Measurements from ENCODE around the gene PCNX2. TPM values are rescaled to one million over a fixed set of nuclear protein-coding genes. Genes with fewer than 3 reads are reported as not detected.

The PCNX2 gene
- total and polyA plus RNA-seq, 8 donors: 5.5 to 25.9 (median 8.7) TPM

- H3K4me3 ChIP-seq: no peak overlapping the region
- ATAC-seq (no peak), DNase-seq (no peak), FAIRE-seq (no peak)
- no peak overlapping the region for H3K27ac ChIP-seq
- H3K27me3 ChIP-seq: no peaks in the 10 kb centered on the region
- no peak for TF ChIP-seq CTCF (IDR thresholded peaks at IDR 0.05)
- H3K9me3 ChIP-seq: no peaks in the 10 kb centered on the region
- 71 to 79% methylated on average over 2 of the region's 2 CpGs for WGBS, 2 donors
- intact Hi-C loops (cut with DNase I): no loop called here
- no peaks in the 10 kb centered on the region for H3K36me3 ChIP-seq
- H3K4me1 ChIP-seq: peaks cover 0 to 19% (median 10%) of the 10 kb centered on the region in 3 donors
These were observed 38.7 kb downstream of the PCNX2 start for GRCh38 chr1:233256789-233257188.

DNA sequence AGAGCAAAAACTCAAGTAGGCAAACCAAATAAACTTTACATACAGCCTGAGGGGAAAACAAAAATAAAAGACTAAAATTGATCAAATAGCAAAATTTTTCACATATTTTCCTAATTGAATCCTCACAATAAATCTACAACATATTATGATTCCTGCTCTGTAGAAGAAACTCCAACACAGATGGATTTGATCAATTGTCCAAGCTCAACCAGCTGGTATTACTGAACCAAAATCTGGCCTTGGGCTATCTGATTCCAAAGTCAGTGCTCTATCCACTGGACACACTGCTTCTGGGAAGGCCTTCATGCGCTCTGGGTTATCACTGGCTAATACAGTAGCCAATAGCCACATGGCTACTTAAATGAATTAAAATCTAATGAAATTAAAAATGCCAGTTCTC lies 39.3 kb downstream of the PCNX2 start:
- intact Hi-C loops (cut with DNase I): no loop called here
- DNase-seq: no peak
- Histone ChIP-seq H3K27me3 (no peaks in the 10 kb centered on the region), H3K4me1 (peaks cover 0 to 19% (median 7%) of the 10 kb centered on the region in 3 donors), H3K27ac (no peak overlapping the region), H3K9me3 (no peaks in the 10 kb centered on the region), H3K4me3 (no peak overlapping the region), H3K36me3 (no peaks in the 10 kb centered on the region)
- no peak for ATAC-seq
- no peak for TF ChIP-seq CTCF (IDR thresholded peaks at IDR 0.05)
- no peak for FAIRE-seq
- WGBS, 2 donors: 97 to 100% methylated on average over 1 of the region's 1 CpG

- H3K4me1 ChIP-seq: peaks cover 0 to 19% (median 6%) of the 10 kb centered on the region in 3 donors
- no peak overlapping the region for H3K27ac ChIP-seq
- no peaks in the 10 kb centered on the region for H3K9me3 ChIP-seq
- H3K36me3 ChIP-seq: peaks cover 0 to 4% (median 0%) of the 10 kb centered on the region in 3 donors
- FAIRE-seq (no peak), DNase-seq (no peak), ATAC-seq (no peak)
- WGBS, 2 donors: 89 to 90% methylated on average over 5 of the region's 5 CpGs
- H3K4me3 ChIP-seq: no peak overlapping the region
- TF ChIP-seq CTCF (IDR thresholded peaks at IDR 0.05): no peak
- intact Hi-C loops (cut with DNase I): no loop called here
- H3K27me3 ChIP-seq: no peaks in the 10 kb centered on the region
These were observed 40.4 kb downstream of the PCNX2 start for GRCh38 chr1:233255145-233255544.

- ATAC-seq (peak; percentile 62 to 79 (median 74)), DNase-seq (no peak), FAIRE-seq (no peak)
- intact Hi-C loops (cut with DNase I): no loop called here
- H3K4me3 ChIP-seq: no peak overlapping the region
- peaks cover 0 to 4% (median 0%) of the 10 kb centered on the region in 3 donors for H3K36me3 ChIP-seq
- no peak for TF ChIP-seq CTCF (IDR thresholded peaks at IDR 0.05)
- H3K9me3 ChIP-seq: no peaks in the 10 kb centered on the region
- no peaks in the 10 kb centered on the region for H3K27me3 ChIP-seq
- WGBS, 2 donors: 55 to 56% methylated on average over 1 of the region's 1 CpG
- peak overlapping the region in 2 of 4 donors; percentile 30 to 59 for H3K27ac ChIP-seq
- peaks cover 0 to 19% (median 6%) of the 10 kb centered on the region in 3 donors for H3K4me1 ChIP-seq
These were observed 41.6 kb downstream of the PCNX2 start for GRCh38 chr1:233253832-233254331.

DNA sequence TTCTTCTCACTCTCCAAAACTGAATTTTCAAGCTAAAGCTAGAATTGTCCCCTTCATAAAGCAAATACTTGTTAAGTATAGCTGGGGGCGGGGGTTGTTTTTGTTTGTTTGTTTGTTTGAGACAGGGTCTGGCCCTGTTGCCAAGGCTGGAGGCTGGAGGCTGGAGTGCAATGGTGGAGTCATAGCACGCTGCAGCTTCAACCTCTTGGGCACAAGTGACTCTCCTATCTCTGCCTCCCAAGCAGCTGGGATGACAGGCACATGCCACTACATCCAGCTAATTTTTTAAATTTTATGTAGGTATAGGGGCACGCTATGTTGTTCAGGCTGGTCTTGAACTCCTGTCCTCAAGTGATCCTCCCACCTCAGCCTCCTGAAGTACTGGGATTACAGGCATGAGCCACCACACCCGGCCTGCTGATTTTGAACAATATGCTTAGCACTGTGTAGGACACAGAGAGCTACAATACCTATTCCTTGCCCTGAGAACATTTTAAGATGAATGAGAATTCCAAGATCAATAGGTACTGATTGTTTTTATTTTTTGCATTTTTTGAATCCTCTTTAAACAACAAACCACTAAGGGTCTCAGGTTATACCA lies 42.2 kb downstream of the PCNX2 start:
- FAIRE-seq: no peak
- DNase-seq: no peak
- ATAC-seq: peak in 2 of 4 donors; percentile 19 to 44
- Histone ChIP-seq H3K27me3 (no peaks in the 10 kb centered on the region), H3K27ac (peak overlapping the region in 1 of 4 donors; percentile 15), H3K4me3 (no peak overlapping the region), H3K4me1 (peaks cover 0 to 19% (median 6%) of the 10 kb centered on the region in 3 donors), H3K9me3 (no peaks in the 10 kb centered on the region), H3K36me3 (peaks cover 0 to 4% (median 0%) of the 10 kb centered on the region in 3 donors)
- WGBS, 2 donors: 93 to 95% methylated on average over 4 of the region's 4 CpGs
- intact Hi-C loops (cut with DNase I): no loop called here
- TF ChIP-seq CTCF (IDR thresholded peaks at IDR 0.05): no peak
